ENCODE measurements around the gene MEF2B. TPM values are rescaled to one million over a fixed set of nuclear protein-coding genes. Genes with fewer than 3 reads are reported as not detected.

MEF2B gene
- total RNA-seq, 1 experiment from 2014 or later, result 1.1 TPM

DNA sequence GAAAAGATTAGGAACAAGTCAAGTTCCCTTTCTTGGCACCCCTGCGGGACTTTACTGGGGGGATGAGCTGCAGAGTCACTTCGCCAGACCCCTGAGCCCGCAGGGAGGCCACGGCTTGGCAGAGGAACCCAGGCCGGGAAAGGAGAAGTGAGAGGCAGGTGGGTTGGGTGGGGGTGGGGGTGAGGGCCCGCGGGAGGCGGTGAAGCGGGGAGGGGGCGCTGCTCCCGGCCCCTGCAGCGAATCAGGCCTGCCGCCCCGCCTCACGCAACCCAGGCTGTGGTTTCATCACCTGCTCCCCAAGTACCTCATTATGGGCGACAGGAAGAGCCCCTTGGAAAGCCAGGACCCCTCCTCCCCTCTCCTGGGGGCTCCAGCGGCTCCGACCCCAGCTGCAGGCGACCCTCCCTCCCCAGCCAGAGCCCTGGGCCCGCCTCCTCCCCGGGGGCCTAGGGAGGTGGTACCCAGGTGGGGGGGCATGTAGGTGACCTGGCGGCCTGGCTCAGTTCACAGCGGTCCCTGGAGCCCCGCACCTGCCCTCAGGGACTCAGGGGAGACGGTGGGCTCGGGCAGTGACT lies 9.5 kb downstream of the MEF2B start:
- BruUV-seq (replicated peaks), result no TSS peak
- H3K27ac ChIP-seq (ENCODE audit: low read length), result no peak overlapping the region
- intact Hi-C loops (cut with micrococcal nuclease; ENCODE audit: unreplicated experiment), result no loop called here
- H3K27me3 ChIP-seq (ENCODE audit: control insufficient read depth, insufficient read depth, low read length), result no peaks in the 10 kb centered on the region
- in situ Hi-C loops (cut with HindIII; ENCODE audit: low pct_unique_long_range_greater_than_20kb, low sequenced_read_pairs), result no loop called here
- ChIA-PET POLR2A (no interaction called here), CTCF (no interaction called here)
- no peak overlapping the region for H3K4me3 ChIP-seq (ENCODE audit: low read depth in 2 of 2, low read length in 2 of 2)
- ATAC-seq, result no peak
- no peaks in the 10 kb centered on the region for H3K4me1 ChIP-seq (ENCODE audit: control insufficient read depth, insufficient read depth, low read length)
- DNase-seq (ENCODE audit: low read depth, low spot score), result no peak
- H3K36me3 ChIP-seq (ENCODE audit: control insufficient read depth, insufficient read depth, low read length), result no peaks in the 10 kb centered on the region
- TF ChIP-seq, protein P1, sequence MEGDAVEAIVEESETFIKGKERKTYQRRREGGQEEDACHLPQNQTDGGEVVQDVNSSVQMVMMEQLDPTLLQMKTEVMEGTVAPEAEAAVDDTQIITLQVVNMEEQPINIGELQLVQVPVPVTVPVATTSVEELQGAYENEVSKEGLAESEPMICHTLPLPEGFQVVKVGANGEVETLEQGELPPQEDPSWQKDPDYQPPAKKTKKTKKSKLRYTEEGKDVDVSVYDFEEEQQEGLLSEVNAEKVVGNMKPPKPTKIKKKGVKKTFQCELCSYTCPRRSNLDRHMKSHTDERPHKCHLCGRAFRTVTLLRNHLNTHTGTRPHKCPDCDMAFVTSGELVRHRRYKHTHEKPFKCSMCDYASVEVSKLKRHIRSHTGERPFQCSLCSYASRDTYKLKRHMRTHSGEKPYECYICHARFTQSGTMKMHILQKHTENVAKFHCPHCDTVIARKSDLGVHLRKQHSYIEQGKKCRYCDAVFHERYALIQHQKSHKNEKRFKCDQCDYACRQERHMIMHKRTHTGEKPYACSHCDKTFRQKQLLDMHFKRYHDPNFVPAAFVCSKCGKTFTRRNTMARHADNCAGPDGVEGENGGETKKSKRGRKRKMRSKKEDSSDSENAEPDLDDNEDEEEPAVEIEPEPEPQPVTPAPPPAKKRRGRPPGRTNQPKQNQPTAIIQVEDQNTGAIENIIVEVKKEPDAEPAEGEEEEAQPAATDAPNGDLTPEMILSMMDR (IDR thresholded peaks at IDR 0.05), result no peak
- TF ChIP-seq TCF7L2 (IDR thresholded peaks at IDR 0.05; ENCODE audit: low read depth, low read length) (no peak), REST (IDR thresholded peaks at IDR 0.05; ENCODE audit: insufficient read depth in 1 of 2, low read depth in 2 of 2, low read length in 1 of 2) (no peak), POLR2AphosphoS5 (IDR thresholded peaks at IDR 0.05; ENCODE audit: low read depth, low read length) (no peak), SIN3A (IDR thresholded peaks at IDR 0.05; ENCODE audit: borderline replicate concordance, insufficient read depth, low read depth, low read length) (no peak)
- no peaks in the 10 kb centered on the region for H3K9me3 ChIP-seq (ENCODE audit: control insufficient read depth, insufficient read depth, low read depth, low read length)

- CTCF ChIA-PET, result no interaction called here
- Histone ChIP-seq H3K27ac (ENCODE audit: low read length) (no peak overlapping the region), H3K36me3 (ENCODE audit: control insufficient read depth, insufficient read depth, low read length) (no peaks in the 10 kb centered on the region), H3K4me1 (ENCODE audit: control insufficient read depth, insufficient read depth, low read length) (no peaks in the 10 kb centered on the region), H3K9me3 (ENCODE audit: control insufficient read depth, insufficient read depth, low read depth, low read length) (no peaks in the 10 kb centered on the region), H3K27me3 (ENCODE audit: control insufficient read depth, insufficient read depth, low read length) (no peaks in the 10 kb centered on the region), H3K4me3 (ENCODE audit: low read depth in 2 of 2, low read length in 2 of 2) (no peak overlapping the region)
- POLR2A ChIA-PET, result no interaction called here
- intact Hi-C loops (cut with micrococcal nuclease; ENCODE audit: unreplicated experiment), result no loop called here
- DNase-seq (ENCODE audit: low read depth, low spot score), result no peak
- BruUV-seq (replicated peaks), result no TSS peak
- in situ Hi-C loops (cut with HindIII; ENCODE audit: low pct_unique_long_range_greater_than_20kb, low sequenced_read_pairs), result no loop called here
- ATAC-seq, result no peak
- TF ChIP-seq REST (IDR thresholded peaks at IDR 0.05; ENCODE audit: insufficient read depth in 1 of 2, low read depth in 2 of 2, low read length in 1 of 2), result no peak
- TF ChIP-seq SIN3A (IDR thresholded peaks at IDR 0.05; ENCODE audit: borderline replicate concordance, insufficient read depth, low read depth, low read length), result no peak
- no peak for TF ChIP-seq POLR2AphosphoS5 (IDR thresholded peaks at IDR 0.05; ENCODE audit: low read depth, low read length)
- TF ChIP-seq, protein P1 (IDR thresholded peaks at IDR 0.05), result no peak
- no peak for TF ChIP-seq TCF7L2 (IDR thresholded peaks at IDR 0.05; ENCODE audit: low read depth, low read length)
Measured at GRCh38 chr19:19159534-19159933, 10.5 kb downstream of the MEF2B start.

All from Panc1 (cell line).